HepG2 (cell line): ENCODE results near the gene KCNJ14. TPM values are rescaled to one million over a fixed set of nuclear protein-coding genes. Genes with fewer than 3 reads are reported as not detected.

Experiments
- ATAC-seq: fragments of 200-7000 bp; cut with Tn5 transposase; 3 replicates; pipeline ENCODE4 v1.9.1; 2020; ENCODE audit warnings: mild to moderate bottlenecking, moderate library complexity
- BruUV-seq: library from RNA; stranded (reverse); fragments of 400-500 nt; replicated peaks from 2 replicates; lab custom pipeline; 2021; lab: Mats Ljungman, UMichigan
- CTCF ChIA-PET: fragments of 300-600 bp; formaldehyde crosslinking; extraction: SDS; loops from one replicate; lab custom pipeline; 2021; ENCODE audit warnings: low total read pairs, inconsistent platforms, low intra/inter-chr PET ratio; lab: Yijun Ruan, JAX
- POLR2A ChIA-PET: fragments of 350-600 bp; sonication (Branson Sonifier 250); formaldehyde crosslinking; loops from one replicate; lab custom pipeline; 2020; ENCODE audit warnings: antibody characterized with exemption, inconsistent platforms; lab: Yijun Ruan, JAX
- DNase-seq: peaks from one replicate; pipeline ENCODE4 v3.0.0-alpha.2; 2015; ENCODE audit warnings: low spot score
- FAIRE-seq: peaks from 3 replicates; lab custom pipeline; 2011; peaks lifted over from hg19 to GRCh38; lab: Jason Lieb, UNC
- H2AFZ ChIP-seq: one replicate; pipeline ENCODE4 v1.6.1; 2011; ENCODE audit warnings: low read length, inconsistent platforms
- H3K27ac ChIP-seq: fragments of 300-600 bp; 3 replicates; pipeline ENCODE4 v1.8.0; 2011; ENCODE audit warnings: mixed run types, mild to moderate bottlenecking, mixed read lengths, low read length, inconsistent platforms; ENCODE audit not compliant: insufficient read depth; ENCODE audit errors: extremely low read length
- H3K27me3 ChIP-seq, 2 experiments: fragments of 200-600 bp in 1 of 2; 2 replicates in 1 of 2; 3 replicates in 1 of 2; pipeline versions ENCODE4 v1.6.0 to v1.8.0; 2011; ENCODE audit warnings: low read length in 2 of 2, mild to moderate bottlenecking in 2 of 2, moderate library complexity in 2 of 2, inconsistent platforms in 1 of 2; ENCODE audit not compliant: insufficient read depth in 2 of 2, control insufficient read depth in 1 of 2
- H3K36me3 ChIP-seq, 2 experiments: fragments of 200-600 bp in 1 of 2; replicated peaks in 1 of 2; 2 replicates in 1 of 2; 3 replicates in 1 of 2; pipeline versions ENCODE4 v1.5.1 to v1.8.0; 2011; ENCODE audit warnings: low read length in 2 of 2, inconsistent platforms in 1 of 2; ENCODE audit not compliant: insufficient read depth in 2 of 2, control insufficient read depth in 1 of 2
- H3K4me1 ChIP-seq: 2 replicates; pipeline ENCODE4 v1.5.1; 2012; ENCODE audit warnings: low read length, inconsistent platforms; ENCODE audit not compliant: insufficient read depth
- H3K4me2 ChIP-seq: 2 replicates; pipeline ENCODE4 v1.6.0; 2011; ENCODE audit warnings: low read depth, low read length, inconsistent platforms
- H3K4me3 ChIP-seq, 3 experiments: fragments of 200-600 bp in 1 of 3; sonication (generic), shearing (Covaris generic) in 1 of 3; replicated peaks in 1 of 3; 2 replicates each; pipeline ENCODE4 v1.5.1; 2011 to 2016; ENCODE audit warnings: low read length in 3 of 3, inconsistent platforms in 2 of 3, low read depth in 2 of 3, mild to moderate bottlenecking in 2 of 3, control low read depth in 1 of 3, mixed read lengths in 1 of 3; ENCODE audit not compliant: insufficient read depth in 1 of 3
- H3K79me2 ChIP-seq: one replicate; pipeline ENCODE4 v1.6.1; 2011; ENCODE audit warnings: low read length, inconsistent platforms; ENCODE audit not compliant: insufficient read depth
- H3K9ac ChIP-seq: 2 replicates; pipeline ENCODE4 v1.6.0; 2011; ENCODE audit warnings: mild to moderate bottlenecking, low read depth, low read length, inconsistent platforms; ENCODE audit not compliant: insufficient read depth
- H3K9me3 ChIP-seq: 2 replicates; pipeline ENCODE4 v1.5.1; 2012; ENCODE audit warnings: mild to moderate bottlenecking, low read length
- H4K20me1 ChIP-seq: 2 replicates; pipeline ENCODE4 v1.6.0; 2011; ENCODE audit warnings: inconsistent platforms, mild to moderate bottlenecking, low read length, moderate library complexity; ENCODE audit not compliant: insufficient read depth
- ADNP ChIP-seq: sonication (generic); formaldehyde crosslinking; IDR thresholded peaks from 2 replicates; pipeline ENCODE4 v1.4.0; 2020; ENCODE audit warnings: missing genetic modification reagents
- ISL2 ChIP-seq: sonication (generic); formaldehyde crosslinking; IDR thresholded peaks from 2 replicates; pipeline ENCODE4 v1.5.0; 2020; ENCODE audit warnings: missing genetic modification reagents
- KLF15 ChIP-seq: sonication (generic); formaldehyde crosslinking; IDR thresholded peaks from 2 replicates; pipeline ENCODE4 v1.8.1; 2023; ENCODE audit warnings: borderline replicate concordance, mild to moderate bottlenecking, inconsistent platforms, missing genetic modification reagents, mixed read lengths
- ZNF256 ChIP-seq: sonication (generic); formaldehyde crosslinking; conservative IDR thresholded peaks from 2 replicates; pipeline ENCODE4 v1.4.0; 2020; ENCODE audit warnings: missing genetic modification reagents
- ZNF441 ChIP-seq: sonication (generic); formaldehyde crosslinking; IDR thresholded peaks from 2 replicates; pipeline ENCODE4 v1.7.0; 2021; ENCODE audit warnings: missing genetic modification reagents, borderline replicate concordance
- ZNF703 ChIP-seq: sonication (generic); formaldehyde crosslinking; IDR thresholded peaks from 2 replicates; pipeline ENCODE4 v1.5.1; 2020; ENCODE audit warnings: missing genetic modification reagents, mild to moderate bottlenecking, moderate library complexity, borderline replicate concordance
- ZNF737 ChIP-seq: sonication (generic); formaldehyde crosslinking; IDR thresholded peaks from 2 replicates; pipeline ENCODE4 v1.5.0; 2020; ENCODE audit warnings: missing genetic modification reagents, mild to moderate bottlenecking, borderline replicate concordance
- WGBS: methylation state at CpG from one replicate; pipeline ENCODE4 v1.1.6; 2017; ENCODE audit warnings: low lambda C conversion rate; 5-methylcytosine and 5-hydroxymethylcytosine counted together
- in situ Hi-C: cut with HindIII; loops from 2 replicates; pipeline ENCODE4 v1.10.0; 2017; ENCODE audit warnings: low pct_unique_long_range_greater_than_20kb; ENCODE audit not compliant: extremely low pct_ligation_motif_present
- intact Hi-C: fragments of 100-400 bp; cut with micrococcal nuclease; formaldehyde crosslinking; loops from one replicate; pipeline ENCODE4 v1.10.0; 2022; ENCODE audit not compliant: unreplicated experiment
- polyA plus RNA-seq, 8 experiments: library from polyadenylated mRNA; depleted of rRNA in 3 of 8; stranded (reverse) in 7 of 8; unstranded in 1 of 8; fragments of >200 nt; fragmentation: Illumina TruSeq in 4 of 8; extraction: Trizol in 4 of 8; gene quantifications; 2 replicates each; pipeline versions ENCODE4 v1.2.1 to v1.2.3, GENCODE V29; 2011 to 2016; ENCODE audit warnings: low read depth in 4 of 8, missing spikeins in 1 of 8, mixed read lengths in 1 of 8; ENCODE audit not compliant: insufficient read depth in 1 of 8
- total RNA-seq, 5 experiments: library from RNA; depleted of rRNA; stranded (reverse); fragments of >200 nt; fragmentation: Illumina TruSeq; extraction: Trizol; gene quantifications; 2 replicates each; pipeline ENCODE4 v1.2.3, GENCODE V29; 2016; ENCODE audit warnings: low read depth in 1 of 5
- TF ChIP-seq, protein P1 (sequence below): sonication (generic); formaldehyde crosslinking; IDR thresholded peaks from 2 replicates; pipeline ENCODE4 v1.4.0; 2020; ENCODE audit warnings: missing genetic modification reagents
- TF ChIP-seq, protein P2 (sequence below): sonication (generic); formaldehyde crosslinking; IDR thresholded peaks from 2 replicates; pipeline ENCODE4 v1.4.0; 2020; ENCODE audit warnings: missing genetic modification reagents, borderline replicate concordance
- TF ChIP-seq, protein P3 (sequence below): sonication (generic); formaldehyde crosslinking; IDR thresholded peaks from 2 replicates; pipeline ENCODE4 v1.8.1; 2023; ENCODE audit warnings: mild to moderate bottlenecking, inconsistent platforms, moderate library complexity, missing genetic modification reagents, borderline replicate concordance
- TF ChIP-seq, protein P4 (sequence below): sonication (generic); formaldehyde crosslinking; IDR thresholded peaks from 2 replicates; pipeline ENCODE4 v1.5.0; 2020; ENCODE audit warnings: missing genetic modification reagents

Gene KCNJ14
- total and polyA plus RNA-seq, 2 of the 13 experiments (the other 11 are each of a cell fraction or from before 2014, with no cell fraction given): 0.20 to 0.51 TPM

DNA sequence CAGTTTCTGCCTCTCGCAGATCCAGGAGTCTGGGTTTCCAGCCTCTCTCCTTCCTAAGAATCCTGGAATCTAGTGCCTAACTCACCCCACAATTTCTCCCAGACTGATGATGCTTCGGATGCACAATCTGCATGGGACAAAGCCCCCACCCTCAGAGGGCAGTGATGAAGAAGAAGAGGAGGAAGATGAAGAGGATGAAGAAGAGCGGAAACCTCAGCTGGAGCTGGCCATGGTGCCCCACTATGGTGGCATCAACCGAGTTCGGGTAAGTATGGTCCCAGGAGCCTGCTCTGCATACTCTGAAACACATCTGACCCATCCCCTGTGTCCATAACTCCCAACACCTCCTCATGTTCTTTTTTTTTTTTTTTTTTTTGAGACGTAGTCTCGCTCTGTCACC is 8.8 kb upstream of the KCNJ14 start:
- H3K9me3 ChIP-seq: no peaks in the 10 kb centered on the region
- H3K36me3 ChIP-seq: peaks cover 16 to 43% of the 10 kb centered on the region in 2 experiments
- 77% methylated on average over 6 of the region's 7 CpGs for WGBS
- CTCF ChIA-PET: no interaction called here
- H3K4me2 ChIP-seq: peak overlapping the region; percentile 96
- peak overlapping the region; percentile 90 for H3K9ac ChIP-seq
- H3K4me3 ChIP-seq: peak overlapping the region; percentile 77 to 95 (median 80)
- peak overlapping the region; percentile 71 for H3K27ac ChIP-seq
- POLR2A ChIA-PET: interaction anchor here (0.6 to 2.4 kb wide), 6 partner anchors 22 to 146 kb away, joined by 3 to 9 read pairs (median 4); partner anchors contain the start of gene KDELR1
- H3K27me3 ChIP-seq: no peaks in the 10 kb centered on the region; a peak in 1 of 5 replicates
- ATAC-seq (no peak), FAIRE-seq (no peak), DNase-seq (no peak)
- peaks cover 17% of the 10 kb centered on the region for H3K79me2 ChIP-seq
- BruUV-seq: no TSS peak
- intact Hi-C loops: loop anchor here (10.0 kb wide), 1 partner anchor 92 kb away; no protein-coding TSS in a partner anchor
- no peaks in the 10 kb centered on the region for H4K20me1 ChIP-seq
- in situ Hi-C loops: no loop called here
- H2AFZ ChIP-seq: no peak overlapping the region
- H3K4me1 ChIP-seq: peaks cover 22% of the 10 kb centered on the region
- no peak for TF ChIP-seq KLF15
- TF ChIP-seq, protein P1, sequence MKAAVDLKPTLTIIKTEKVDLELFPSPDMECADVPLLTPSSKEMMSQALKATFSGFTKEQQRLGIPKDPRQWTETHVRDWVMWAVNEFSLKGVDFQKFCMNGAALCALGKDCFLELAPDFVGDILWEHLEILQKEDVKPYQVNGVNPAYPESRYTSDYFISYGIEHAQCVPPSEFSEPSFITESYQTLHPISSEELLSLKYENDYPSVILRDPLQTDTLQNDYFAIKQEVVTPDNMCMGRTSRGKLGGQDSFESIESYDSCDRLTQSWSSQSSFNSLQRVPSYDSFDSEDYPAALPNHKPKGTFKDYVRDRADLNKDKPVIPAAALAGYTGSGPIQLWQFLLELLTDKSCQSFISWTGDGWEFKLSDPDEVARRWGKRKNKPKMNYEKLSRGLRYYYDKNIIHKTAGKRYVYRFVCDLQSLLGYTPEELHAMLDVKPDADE: no peak
- TF ChIP-seq, protein P2, sequence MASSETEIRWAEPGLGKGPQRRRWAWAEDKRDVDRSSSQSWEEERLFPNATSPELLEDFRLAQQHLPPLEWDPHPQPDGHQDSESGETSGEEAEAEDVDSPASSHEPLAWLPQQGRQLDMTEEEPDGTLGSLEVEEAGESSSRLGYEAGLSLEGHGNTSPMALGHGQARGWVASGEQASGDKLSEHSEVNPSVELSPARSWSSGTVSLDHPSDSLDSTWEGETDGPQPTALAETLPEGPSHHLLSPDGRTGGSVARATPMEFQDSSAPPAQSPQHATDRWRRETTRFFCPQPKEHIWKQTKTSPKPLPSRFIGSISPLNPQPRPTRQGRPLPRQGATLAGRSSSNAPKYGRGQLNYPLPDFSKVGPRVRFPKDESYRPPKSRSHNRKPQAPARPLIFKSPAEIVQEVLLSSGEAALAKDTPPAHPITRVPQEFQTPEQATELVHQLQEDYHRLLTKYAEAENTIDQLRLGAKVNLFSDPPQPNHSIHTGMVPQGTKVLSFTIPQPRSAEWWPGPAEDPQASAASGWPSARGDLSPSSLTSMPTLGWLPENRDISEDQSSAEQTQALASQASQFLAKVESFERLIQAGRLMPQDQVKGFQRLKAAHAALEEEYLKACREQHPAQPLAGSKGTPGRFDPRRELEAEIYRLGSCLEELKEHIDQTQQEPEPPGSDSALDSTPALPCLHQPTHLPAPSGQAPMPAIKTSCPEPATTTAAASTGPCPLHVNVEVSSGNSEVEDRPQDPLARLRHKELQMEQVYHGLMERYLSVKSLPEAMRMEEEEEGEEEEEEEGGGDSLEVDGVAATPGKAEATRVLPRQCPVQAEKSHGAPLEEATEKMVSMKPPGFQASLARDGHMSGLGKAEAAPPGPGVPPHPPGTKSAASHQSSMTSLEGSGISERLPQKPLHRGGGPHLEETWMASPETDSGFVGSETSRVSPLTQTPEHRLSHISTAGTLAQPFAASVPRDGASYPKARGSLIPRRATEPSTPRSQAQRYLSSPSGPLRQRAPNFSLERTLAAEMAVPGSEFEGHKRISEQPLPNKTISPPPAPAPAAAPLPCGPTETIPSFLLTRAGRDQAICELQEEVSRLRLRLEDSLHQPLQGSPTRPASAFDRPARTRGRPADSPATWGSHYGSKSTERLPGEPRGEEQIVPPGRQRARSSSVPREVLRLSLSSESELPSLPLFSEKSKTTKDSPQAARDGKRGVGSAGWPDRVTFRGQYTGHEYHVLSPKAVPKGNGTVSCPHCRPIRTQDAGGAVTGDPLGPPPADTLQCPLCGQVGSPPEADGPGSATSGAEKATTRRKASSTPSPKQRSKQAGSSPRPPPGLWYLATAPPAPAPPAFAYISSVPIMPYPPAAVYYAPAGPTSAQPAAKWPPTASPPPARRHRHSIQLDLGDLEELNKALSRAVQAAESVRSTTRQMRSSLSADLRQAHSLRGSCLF (CRISPR knock-in tag): no peak
- no peak for TF ChIP-seq ZNF737 (CRISPR knock-in tag)
- TF ChIP-seq, protein P3, sequence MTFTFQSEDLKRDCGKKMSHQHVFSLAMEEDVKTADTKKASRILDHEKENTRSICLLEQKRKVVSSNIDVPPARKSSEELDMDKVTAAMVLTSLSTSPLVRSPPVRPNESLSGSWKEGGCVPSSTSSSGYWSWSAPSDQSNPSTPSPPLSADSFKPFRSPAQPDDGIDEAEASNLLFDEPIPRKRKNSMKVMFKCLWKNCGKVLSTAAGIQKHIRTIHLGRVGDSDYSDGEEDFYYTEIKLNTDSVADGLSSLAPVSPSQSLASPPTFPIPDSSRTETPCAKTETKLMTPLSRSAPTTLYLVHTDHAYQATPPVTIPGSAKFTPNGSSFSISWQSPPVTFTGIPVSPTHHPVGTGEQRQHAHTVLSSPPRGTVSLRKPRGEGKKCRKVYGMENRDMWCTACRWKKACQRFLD: no peak
- no peak for TF ChIP-seq ZNF256 (CRISPR knock-in tag)
- TF ChIP-seq ZNF703 (CRISPR knock-in tag): no peak
- TF ChIP-seq ADNP (CRISPR knock-in tag): no peak
- TF ChIP-seq, protein P4, sequence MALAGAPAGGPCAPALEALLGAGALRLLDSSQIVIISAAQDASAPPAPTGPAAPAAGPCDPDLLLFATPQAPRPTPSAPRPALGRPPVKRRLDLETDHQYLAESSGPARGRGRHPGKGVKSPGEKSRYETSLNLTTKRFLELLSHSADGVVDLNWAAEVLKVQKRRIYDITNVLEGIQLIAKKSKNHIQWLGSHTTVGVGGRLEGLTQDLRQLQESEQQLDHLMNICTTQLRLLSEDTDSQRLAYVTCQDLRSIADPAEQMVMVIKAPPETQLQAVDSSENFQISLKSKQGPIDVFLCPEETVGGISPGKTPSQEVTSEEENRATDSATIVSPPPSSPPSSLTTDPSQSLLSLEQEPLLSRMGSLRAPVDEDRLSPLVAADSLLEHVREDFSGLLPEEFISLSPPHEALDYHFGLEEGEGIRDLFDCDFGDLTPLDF: no peak
- TF ChIP-seq ZNF441 (CRISPR knock-in tag): no peak
- TF ChIP-seq ISL2 (CRISPR knock-in tag): no peak
